Endothelial cell of umbilical vein (primary cell): ENCODE results near the gene VPS33B. TPM values are rescaled to one million over a fixed set of nuclear protein-coding genes. Genes with fewer than 3 reads are reported as not detected.

Experiments
- BruUV-seq: library from RNA; stranded (reverse); fragments of 400-500 nt; replicated peaks from 2 replicates; lab custom pipeline; 2021; lab: Mats Ljungman, UMichigan
- CTCF ChIA-PET: fragments of 300-600, 350-600 bp; sonication (Branson Sonifier 250); formaldehyde crosslinking; loops from one replicate; lab custom pipeline; 2021; ENCODE audit warnings: antibody characterized with exemption, inconsistent platforms; lab: Charles Lee
- POLR2A ChIA-PET: fragments of 300-600, 350-600 bp; sonication (Branson Sonifier 250); formaldehyde crosslinking; loops from one replicate; lab custom pipeline; 2021; ENCODE audit warnings: antibody characterized with exemption, inconsistent platforms; lab: Charles Lee
- DNase-seq: peaks from one replicate; pipeline ENCODE4 v3.0.0-alpha.2; 2011; ENCODE audit warnings: low read depth, low spot score
- FAIRE-seq: peaks from 2 replicates; lab custom pipeline; 2011; peaks lifted over from hg19 to GRCh38; lab: Jason Lieb, UNC
- H2AFZ ChIP-seq: 2 replicates; pipeline ENCODE4 v1.6.0; 2012; ENCODE audit warnings: low read depth, low read length, control low read depth, inconsistent platforms
- H3K27ac ChIP-seq: 2 replicates; pipeline ENCODE4 v1.5.1; 2011; ENCODE audit warnings: low read depth, mild to moderate bottlenecking, control low read depth, low read length, moderate library complexity; ENCODE audit not compliant: insufficient read depth
- H3K27me3 ChIP-seq, 2 experiments: 2 replicates each; pipeline versions ENCODE4 v1.6.0 to v1.6.1; 2011; ENCODE audit warnings: low read length in 2 of 2, mixed read lengths in 1 of 2; ENCODE audit not compliant: control insufficient read depth in 2 of 2, insufficient read depth in 2 of 2
- H3K36me3 ChIP-seq, 2 experiments: 2 replicates in 1 of 2; 3 replicates in 1 of 2; pipeline ENCODE4 v1.5.1; 2011; ENCODE audit warnings: low read length in 2 of 2, mild to moderate bottlenecking in 1 of 2, moderate library complexity in 1 of 2; ENCODE audit not compliant: control insufficient read depth in 2 of 2, insufficient read depth in 2 of 2; ENCODE audit errors: extremely low read depth in 1 of 2
- H3K4me1 ChIP-seq: 3 replicates; pipeline ENCODE4 v1.5.1; 2011; ENCODE audit warnings: mild to moderate bottlenecking, low read length; ENCODE audit not compliant: control insufficient read depth, insufficient read depth; ENCODE audit errors: extremely low read depth
- H3K4me2 ChIP-seq: 2 replicates; pipeline ENCODE4 v1.6.1; 2011; ENCODE audit warnings: low read length, control low read depth, mixed read lengths; ENCODE audit not compliant: insufficient read depth
- H3K4me3 ChIP-seq, 3 experiments: fragments of 200-600 bp in 1 of 3; sonication (generic), shearing (Covaris generic) in 1 of 3; replicated peaks in 1 of 3; 2 replicates each; pipeline ENCODE4 v1.5.1; 2011 to 2016; ENCODE audit warnings: control low read depth in 3 of 3, low read length in 3 of 3, mild to moderate bottlenecking in 2 of 3, inconsistent platforms in 1 of 3, low read depth in 1 of 3, moderate library complexity in 1 of 3; ENCODE audit not compliant: insufficient read depth in 1 of 3
- H3K79me2 ChIP-seq: 2 replicates; pipeline ENCODE4 v1.6.0; 2012; ENCODE audit warnings: low read length, inconsistent platforms; ENCODE audit not compliant: control insufficient read depth, insufficient read depth
- H3K9ac ChIP-seq: replicated peaks from 2 replicates; pipeline ENCODE3; 2011; ENCODE audit warnings: low read length, control low read depth; ENCODE audit not compliant: insufficient read depth; ENCODE audit errors: extremely low read depth
- H3K9me1 ChIP-seq: replicated peaks from 3 replicates; pipeline ENCODE4 v1.6.0; 2011; ENCODE audit warnings: mild to moderate bottlenecking, low read length; ENCODE audit not compliant: control insufficient read depth, insufficient read depth; ENCODE audit errors: extremely low read depth
- H3K9me3 ChIP-seq: replicated peaks from 2 replicates; pipeline ENCODE4 v1.5.1; 2012; ENCODE audit warnings: low read length, inconsistent platforms; ENCODE audit not compliant: control insufficient read depth, insufficient read depth
- H4K20me1 ChIP-seq: replicated peaks from 2 replicates; pipeline ENCODE3; 2011; ENCODE audit warnings: mild to moderate bottlenecking, low read length; ENCODE audit not compliant: control insufficient read depth, insufficient read depth; ENCODE audit errors: extremely low read depth
- CTCF ChIP-seq, 2 donors: IDR thresholded peaks; 1 replicate in 1 of 2; 2 replicates in 1 of 2; pipeline ENCODE4 v1.5.1; 2011; ENCODE audit warnings: low read length in 2 of 2, mild to moderate bottlenecking in 2 of 2, moderate library complexity in 2 of 2, control low read depth in 1 of 2, inconsistent platforms in 1 of 2, low read depth in 1 of 2; ENCODE audit not compliant: insufficient read depth in 1 of 2; ENCODE audit errors: extremely low read depth in 1 of 2
- EZH2 ChIP-seq: IDR thresholded peaks from 2 replicates; pipeline ENCODE4 v1.6.1; 2012; ENCODE audit warnings: borderline replicate concordance, low read depth, mild to moderate bottlenecking, moderate library complexity, low read length, inconsistent platforms; ENCODE audit not compliant: severe bottlenecking
- FOS ChIP-seq: IDR thresholded peaks from 2 replicates; pipeline ENCODE4 v1.6.1; 2011; ENCODE audit warnings: mild to moderate bottlenecking, low read length, moderate library complexity, borderline replicate concordance; ENCODE audit not compliant: insufficient read depth
- GATA2 ChIP-seq: IDR thresholded peaks from 2 replicates; pipeline ENCODE4 v1.7.0; 2011; ENCODE audit warnings: low read depth, mild to moderate bottlenecking, moderate library complexity, mixed read lengths, low read length; ENCODE audit not compliant: insufficient read length, insufficient read depth
- JUN ChIP-seq: IDR thresholded peaks from 2 replicates; pipeline ENCODE4 v1.6.1; 2011; ENCODE audit warnings: borderline replicate concordance, low read depth; ENCODE audit not compliant: insufficient read length, insufficient read depth
- MAX ChIP-seq: IDR thresholded peaks from 2 replicates; pipeline ENCODE4 v1.6.1; 2011; ENCODE audit not compliant: insufficient read depth, insufficient read length
- MYC ChIP-seq: IDR thresholded peaks from one replicate; pipeline ENCODE4 v1.6.1; 2011; ENCODE audit warnings: mild to moderate bottlenecking, low read depth, low read length
- POLR2A ChIP-seq: IDR thresholded peaks from 2 replicates; pipeline ENCODE4 v1.6.1; 2012; ENCODE audit warnings: low read depth, mild to moderate bottlenecking, control low read depth, low read length
- POLR2AphosphoS5 ChIP-seq: IDR thresholded peaks from 2 replicates; pipeline ENCODE4 v1.6.1; 2012; ENCODE audit warnings: low read depth, mild to moderate bottlenecking, control low read depth, low read length, moderate library complexity; ENCODE audit not compliant: insufficient read depth
- dilution Hi-C: fragments of 300-500 bp; cut with MboI; formaldehyde crosslinking; loops from one replicate; pipeline ENCODE4 v1.15.0; 2019; ENCODE audit warnings: low sequenced_read_pairs; ENCODE audit not compliant: extremely low pct_ligation_motif_present
- intact Hi-C: fragments of 100-400 bp; cut with micrococcal nuclease; formaldehyde crosslinking; loops from one replicate; pipeline ENCODE4 v1.10.0; 2022
- polyA plus RNA-seq, 4 experiments: library from polyadenylated mRNA; depleted of rRNA in 3 of 4; stranded (reverse) in 3 of 4; unstranded in 1 of 4; fragments of >200 nt; gene quantifications; 2 replicates each; pipeline versions ENCODE4 v1.2.1 to v1.2.3, GENCODE V29; 2011 to 2012; ENCODE audit warnings: missing spikeins in 1 of 4
- total RNA-seq: library from RNA; stranded (reverse); gene quantifications from 2 replicates; pipeline ENCODE4 v1.2.3, GENCODE V29; 2021

Gene VPS33B
- total and polyA plus RNA-seq, 2 donors (not counting 3 experiments of a cell fraction or from before 2014, with no cell fraction given) = 11.8 to 14.2 TPM

GRCh38 chr15:91068966-91069365, 46.6 kb upstream of the VPS33B start:
- Histone ChIP-seq H3K27me3 (no peaks in the 10 kb centered on the region), H3K9me1 (no peaks in the 10 kb centered on the region), H3K27ac (no peak overlapping the region), H3K4me2 (no peak overlapping the region), H3K9me3 (no peaks in the 10 kb centered on the region), H4K20me1 (no peaks in the 10 kb centered on the region), H3K79me2 (no peaks in the 10 kb centered on the region), H3K9ac (no peak overlapping the region), H2AFZ (no peak overlapping the region), H3K36me3 (no peaks in the 10 kb centered on the region), H3K4me1 (no peaks in the 10 kb centered on the region), H3K4me3 (no peak overlapping the region)
- TF ChIP-seq EZH2 (no peak), POLR2A (no peak), CTCF (IDR thresholded peaks at IDR 0.05; ENCODE audit: extremely low read depth in 1 of 2, insufficient read depth in 1 of 2, low read depth in 1 of 2, low read length in 2 of 2) (no peak), FOS (no peak), POLR2AphosphoS5 (no peak), MAX (no peak), GATA2 (no peak), MYC (no peak), JUN (no peak)
- ChIA-PET CTCF (interaction anchor here (1.4 kb wide), 1 partner anchor 203 kb away, joined by 7 read pairs; no protein-coding TSS in a partner anchor), POLR2A (no interaction called here)
- DNase-seq (no peak), FAIRE-seq (no peak)
- no TSS peak for BruUV-seq
- dilution Hi-C loops = no loop called here
- intact Hi-C loops = no loop called here
